Upper lobe of right lung (tissue), 1 donor: ENCODE results near the gene BCL7C. TPM values are rescaled to one million over a fixed set of nuclear protein-coding genes. Genes with fewer than 3 reads are reported as not detected.

Experiments
- ATAC-seq: fragments of 200-7000 bp; cut with Tn5 transposase; one replicate; pipeline ENCODE4 v1.9.1; 2020; ENCODE audit warnings: mild to moderate bottlenecking, moderate library complexity
- DNase-seq: peaks from one replicate; pipeline ENCODE4 v3.0.0-alpha.2; 2020
- H3K27ac ChIP-seq: fragments of 200-600 bp; one replicate; pipeline ENCODE4 v1.8.0; 2022
- H3K27me3 ChIP-seq: fragments of 200-600 bp; one replicate; pipeline ENCODE4 v1.8.0; 2022; ENCODE audit warnings: mild to moderate bottlenecking
- H3K36me3 ChIP-seq: fragments of 200-600 bp; one replicate; pipeline ENCODE4 v1.8.0; 2022
- H3K4me1 ChIP-seq: fragments of 200-600 bp; one replicate; pipeline ENCODE4 v1.8.0; 2022
- H3K4me3 ChIP-seq: fragments of 200-600 bp; one replicate; pipeline ENCODE4 v1.8.0; 2022; ENCODE audit warnings: mild to moderate bottlenecking
- H3K9me3 ChIP-seq: fragments of 200-600 bp; one replicate; pipeline ENCODE4 v1.8.0; 2022
- intact Hi-C: fragments of 100-400 bp; cut with DNase I; formaldehyde crosslinking; loops from one replicate; pipeline ENCODE4 v1.11.0; 2022
- total RNA-seq: library from RNA; stranded (reverse); fragmentation: NEBNext Ultra II Directional; extraction: Animal tissue kit (Norgen Biotek cat#: 25700); gene quantifications from one replicate; pipeline ENCODE4 v1.2.1, GENCODE V29; 2021
- TF ChIP-seq, protein P1 (sequence below): fragments of 200-600 bp; IDR thresholded peaks from one replicate; pipeline ENCODE4 v1.8.0; 2022; ENCODE audit warnings: antibody characterized with exemption
- donor health status: DM: no; HTN: yes; CAD: no; lungs with severe emphysema.

BCL7C gene
- total RNA-seq, 1 donor from 2014 or later: 25.3 TPM

DNA sequence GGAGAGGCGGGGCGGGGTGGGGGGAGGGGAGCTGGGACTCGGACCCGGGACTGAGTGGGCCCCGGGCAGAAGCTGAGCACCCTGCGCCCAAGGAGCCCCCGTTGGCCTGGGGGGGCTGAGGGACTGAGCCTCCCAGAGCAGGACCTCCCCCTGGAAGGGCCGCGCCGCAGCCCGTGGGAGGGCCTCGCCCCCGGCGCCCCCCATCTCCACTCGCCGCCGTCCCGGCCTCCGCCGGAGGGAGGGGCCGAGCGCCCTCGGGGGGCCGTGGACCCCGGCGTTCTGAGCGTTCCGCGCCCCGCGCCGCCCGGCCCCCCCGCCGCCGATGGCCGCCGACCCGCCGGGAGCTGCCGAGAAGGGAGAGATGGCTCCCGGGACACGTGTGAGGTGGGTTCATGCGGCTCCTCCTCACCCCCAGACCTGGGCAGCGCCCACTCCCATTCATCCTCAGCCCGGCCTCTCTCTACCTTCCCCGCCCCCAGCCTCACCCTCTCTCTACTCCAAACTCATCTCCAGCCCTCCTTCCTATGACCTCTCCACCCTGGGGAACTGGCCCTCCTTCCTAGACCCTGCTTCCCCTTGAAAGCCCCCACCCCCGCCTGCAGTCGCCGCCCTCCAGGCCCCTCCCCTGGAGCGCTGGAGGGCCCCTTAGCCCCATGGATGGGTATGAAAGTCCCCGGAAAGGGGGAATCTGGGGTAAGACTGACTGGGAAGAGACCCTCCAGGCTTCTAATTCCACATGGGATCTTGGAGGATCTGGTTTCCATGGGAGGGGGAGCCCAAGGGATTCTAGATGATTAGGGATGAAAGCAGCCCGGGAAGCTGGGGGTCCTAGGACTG lies 30.4 kb upstream of the BCL7C start:
- H3K27me3 ChIP-seq: no peaks in the 10 kb centered on the region
- no peak for DNase-seq
- H3K4me3 ChIP-seq: peak overlapping the region; percentile 72
- intact Hi-C loops: no loop called here
- peak overlapping the region; percentile 58 for H3K27ac ChIP-seq
- no peak for ATAC-seq
- H3K4me1 ChIP-seq: peaks cover 8% of the 10 kb centered on the region
- TF ChIP-seq, protein P1, sequence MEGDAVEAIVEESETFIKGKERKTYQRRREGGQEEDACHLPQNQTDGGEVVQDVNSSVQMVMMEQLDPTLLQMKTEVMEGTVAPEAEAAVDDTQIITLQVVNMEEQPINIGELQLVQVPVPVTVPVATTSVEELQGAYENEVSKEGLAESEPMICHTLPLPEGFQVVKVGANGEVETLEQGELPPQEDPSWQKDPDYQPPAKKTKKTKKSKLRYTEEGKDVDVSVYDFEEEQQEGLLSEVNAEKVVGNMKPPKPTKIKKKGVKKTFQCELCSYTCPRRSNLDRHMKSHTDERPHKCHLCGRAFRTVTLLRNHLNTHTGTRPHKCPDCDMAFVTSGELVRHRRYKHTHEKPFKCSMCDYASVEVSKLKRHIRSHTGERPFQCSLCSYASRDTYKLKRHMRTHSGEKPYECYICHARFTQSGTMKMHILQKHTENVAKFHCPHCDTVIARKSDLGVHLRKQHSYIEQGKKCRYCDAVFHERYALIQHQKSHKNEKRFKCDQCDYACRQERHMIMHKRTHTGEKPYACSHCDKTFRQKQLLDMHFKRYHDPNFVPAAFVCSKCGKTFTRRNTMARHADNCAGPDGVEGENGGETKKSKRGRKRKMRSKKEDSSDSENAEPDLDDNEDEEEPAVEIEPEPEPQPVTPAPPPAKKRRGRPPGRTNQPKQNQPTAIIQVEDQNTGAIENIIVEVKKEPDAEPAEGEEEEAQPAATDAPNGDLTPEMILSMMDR: no peak
- H3K9me3 ChIP-seq: no peaks in the 10 kb centered on the region
- H3K36me3 ChIP-seq: no peaks in the 10 kb centered on the region

DNA sequence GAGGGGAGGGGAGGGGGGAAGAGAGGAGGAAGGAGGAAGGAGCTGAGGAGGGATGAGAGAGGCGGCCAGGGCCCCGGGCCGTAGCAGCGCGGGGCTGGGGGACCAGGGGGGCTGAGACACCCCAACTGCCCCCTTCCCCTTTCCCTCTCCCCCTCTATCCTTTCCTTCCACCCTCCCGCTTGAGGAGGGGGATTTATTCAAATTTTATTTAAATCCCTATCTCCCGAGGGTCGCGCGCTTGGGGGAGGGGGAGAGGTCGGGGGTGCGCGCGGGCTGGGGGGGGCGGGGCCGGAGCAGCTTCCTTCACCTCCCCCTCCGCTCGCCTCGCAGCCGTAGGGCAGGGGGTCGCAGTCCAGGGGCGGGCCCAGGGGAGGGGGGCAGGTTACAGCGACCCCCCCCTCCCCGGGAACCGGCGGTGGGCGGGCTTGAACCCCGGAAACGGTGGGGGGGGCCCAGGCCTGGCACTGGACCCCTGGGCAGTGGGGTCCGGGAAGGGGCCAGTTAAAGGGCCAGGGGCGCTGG lies 29.7 kb upstream of the BCL7C start, which contains the start of gene FBXL19:
Gene FBXL19 (plus strand): TSS at position 19 of the 522 bp plus-strand sequence. CDS start 2,183 bp downstream, outside the sequence.
- H3K4me3 ChIP-seq: peak within 1 kb of the TSS; percentile 72
- H3K27me3 ChIP-seq: no peaks in the 10 kb centered on the region
- no peak for ATAC-seq
- H3K27ac ChIP-seq: peak within 1 kb of the TSS; percentile 98
- TF ChIP-seq, protein P1: no peak
- no peaks in the 10 kb centered on the region for H3K36me3 ChIP-seq
- DNase-seq: peak; percentile 78
- H3K4me1 ChIP-seq: peaks cover 8% of the 10 kb centered on the region
- intact Hi-C loops: no loop called here
- H3K9me3 ChIP-seq: no peaks in the 10 kb centered on the region

DNA sequence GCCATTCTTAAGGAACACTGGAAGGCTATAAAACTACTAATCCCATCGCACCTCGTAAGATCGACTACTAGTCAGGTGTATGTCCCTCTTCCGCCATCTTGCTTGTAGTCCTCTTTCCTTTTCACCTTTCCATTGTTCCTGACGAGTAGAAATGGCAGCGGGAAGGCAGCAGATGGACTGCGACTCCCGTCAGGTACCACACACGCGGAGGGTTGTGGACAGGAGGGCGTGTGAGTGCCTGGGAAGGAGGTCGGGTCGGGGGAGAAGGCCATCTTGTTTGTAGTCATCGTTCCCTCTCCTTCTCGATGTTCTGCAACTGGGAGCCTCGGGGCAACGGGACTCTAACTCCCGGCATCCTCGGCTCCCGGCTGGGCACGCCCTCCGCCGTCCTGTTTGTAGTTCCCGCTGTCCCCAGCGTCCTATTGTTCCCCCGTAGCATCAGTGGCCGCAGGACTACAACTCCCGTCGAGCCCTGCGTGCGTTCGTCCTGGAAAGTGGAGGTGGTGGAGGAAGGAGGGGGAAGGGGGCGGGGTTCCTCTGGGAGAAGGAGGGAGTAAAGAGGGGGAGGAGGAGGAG lies 29.2 kb upstream of the BCL7C start:
- H3K4me1 ChIP-seq: peaks cover 8% of the 10 kb centered on the region
- ATAC-seq: peak; percentile 86
- H3K4me3 ChIP-seq: peak overlapping the region; percentile 72

DNA sequence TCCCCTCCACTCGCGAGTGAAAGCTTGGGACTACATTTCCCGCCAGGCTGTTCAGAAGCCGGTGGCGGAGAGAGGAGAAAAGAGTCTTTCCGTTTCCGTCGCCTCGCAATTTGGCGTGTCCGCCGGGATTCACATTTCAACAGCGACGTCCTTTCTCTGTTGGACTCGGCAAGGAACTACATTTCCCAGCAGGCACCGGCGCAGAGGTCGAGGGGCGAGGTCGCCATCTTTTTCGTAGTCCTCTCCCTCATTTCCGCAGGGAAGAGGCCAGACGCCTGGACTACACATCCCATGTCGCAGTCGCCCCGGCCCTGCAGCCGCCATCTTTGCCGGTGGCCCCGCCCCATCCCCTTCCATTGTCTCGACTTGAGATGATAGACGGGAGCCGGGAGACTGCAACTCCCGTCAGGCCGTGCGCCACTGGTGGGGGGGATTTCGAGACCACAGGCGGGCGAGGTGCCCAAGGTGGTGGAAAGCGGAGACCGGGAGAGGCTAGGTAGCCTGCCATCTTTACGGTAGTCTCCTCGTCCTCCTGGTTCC lies 28.6 kb upstream of the BCL7C start:
- Histone ChIP-seq H3K36me3 (no peaks in the 10 kb centered on the region), H3K27me3 (no peaks in the 10 kb centered on the region), H3K4me3 (peak overlapping the region; percentile 72), H3K9me3 (no peaks in the 10 kb centered on the region), H3K27ac (peak overlapping the region; percentile 98), H3K4me1 (peaks cover 8% of the 10 kb centered on the region)
- ATAC-seq (peak; percentile 86), DNase-seq (peak; percentile 100)
- intact Hi-C loops: no loop called here
- TF ChIP-seq, protein P1: no peak

More for the DNA sequence above, 29.2 kb upstream of the BCL7C start:
- intact Hi-C loops: no loop called here
- Histone ChIP-seq H3K27ac (peak overlapping the region; percentile 98), H3K27me3 (no peaks in the 10 kb centered on the region), H3K36me3 (no peaks in the 10 kb centered on the region), H3K9me3 (no peaks in the 10 kb centered on the region)
- TF ChIP-seq, protein P1: no peak
- peak; percentile 100 for DNase-seq

DNA sequence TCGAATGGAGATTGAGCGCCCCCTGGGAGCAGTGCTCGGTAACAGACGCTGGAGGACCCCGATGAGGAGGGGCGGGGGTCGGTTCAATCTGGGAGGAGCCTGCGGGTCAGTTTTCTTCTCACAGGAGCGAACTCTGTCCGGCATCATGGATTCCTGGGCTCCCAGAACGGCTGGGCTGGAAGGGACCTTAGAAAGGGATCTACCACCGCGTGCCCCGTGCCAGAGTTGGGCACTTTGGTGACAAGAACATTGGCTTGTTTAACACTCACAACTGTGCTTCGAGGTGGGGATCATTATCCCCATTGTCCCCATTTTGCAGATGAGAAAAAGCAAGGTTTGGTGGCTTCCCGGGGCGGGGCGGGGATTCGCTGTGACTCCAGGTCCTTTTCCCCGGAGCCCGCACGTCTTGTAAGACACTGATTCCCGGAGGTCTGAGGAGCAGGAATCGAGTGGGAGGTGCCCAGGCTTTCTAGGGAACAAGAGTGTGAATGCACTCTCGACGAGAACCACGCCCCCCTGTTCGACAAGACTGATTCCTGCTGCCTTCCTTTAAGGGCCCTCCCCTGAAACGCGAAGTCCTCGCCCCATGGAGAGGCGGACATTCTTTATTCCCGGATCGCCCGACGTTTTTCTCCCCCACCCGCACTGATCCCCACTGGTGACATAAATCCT lies 28.0 kb upstream of the BCL7C start:
- ATAC-seq: peak; percentile 42
- intact Hi-C loops: no loop called here
- peak overlapping the region; percentile 75 for H3K27ac ChIP-seq
- TF ChIP-seq, protein P1: peak; percentile 92
- peaks cover 8% of the 10 kb centered on the region for H3K4me1 ChIP-seq
- no peaks in the 10 kb centered on the region for H3K36me3 ChIP-seq
- peak overlapping the region; percentile 72 for H3K4me3 ChIP-seq
- DNase-seq: peak; percentile 92
- H3K27me3 ChIP-seq: no peaks in the 10 kb centered on the region
- H3K9me3 ChIP-seq: no peaks in the 10 kb centered on the region
